ENCODE results near the gene COL19A1.

GRCh38 chr6:70110126-70111022 is 244.0 kb downstream of the COL19A1 start:
- TF ChIP-seq, protein P1, sequence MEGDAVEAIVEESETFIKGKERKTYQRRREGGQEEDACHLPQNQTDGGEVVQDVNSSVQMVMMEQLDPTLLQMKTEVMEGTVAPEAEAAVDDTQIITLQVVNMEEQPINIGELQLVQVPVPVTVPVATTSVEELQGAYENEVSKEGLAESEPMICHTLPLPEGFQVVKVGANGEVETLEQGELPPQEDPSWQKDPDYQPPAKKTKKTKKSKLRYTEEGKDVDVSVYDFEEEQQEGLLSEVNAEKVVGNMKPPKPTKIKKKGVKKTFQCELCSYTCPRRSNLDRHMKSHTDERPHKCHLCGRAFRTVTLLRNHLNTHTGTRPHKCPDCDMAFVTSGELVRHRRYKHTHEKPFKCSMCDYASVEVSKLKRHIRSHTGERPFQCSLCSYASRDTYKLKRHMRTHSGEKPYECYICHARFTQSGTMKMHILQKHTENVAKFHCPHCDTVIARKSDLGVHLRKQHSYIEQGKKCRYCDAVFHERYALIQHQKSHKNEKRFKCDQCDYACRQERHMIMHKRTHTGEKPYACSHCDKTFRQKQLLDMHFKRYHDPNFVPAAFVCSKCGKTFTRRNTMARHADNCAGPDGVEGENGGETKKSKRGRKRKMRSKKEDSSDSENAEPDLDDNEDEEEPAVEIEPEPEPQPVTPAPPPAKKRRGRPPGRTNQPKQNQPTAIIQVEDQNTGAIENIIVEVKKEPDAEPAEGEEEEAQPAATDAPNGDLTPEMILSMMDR (IDR thresholded peaks at IDR 0.05): no peak
- TF ChIP-seq ZFX (IDR thresholded peaks at IDR 0.05; ENCODE audit: borderline replicate concordance): no peak
